EH (cell line): Measurements from ENCODE around the gene EBPL.
"Not testable (repeated sequence)": the region's sequence is repeated elsewhere in the genome, so short reads cannot be mapped to it uniquely, and the experiment has no call there.

Source experiments
- DNase-seq: peaks from one replicate; pipeline ENCODE4 v3.0.0-alpha.2; 2015; ENCODE audit warnings: low read depth

EBPL gene

GRCh38 chr13:49635599-49636433, 55.5 kb downstream of the EBPL start:
- DNase-seq = peak; percentile 54

- DNase-seq = no peak
Observed at GRCh38 chr13:49633710-49634109, 57.6 kb downstream of the EBPL start.

- no peak for DNase-seq
Observed at GRCh38 chr13:49632156-49632555, 59.1 kb downstream of the EBPL start.

- DNase-seq = no peak
Observed at GRCh38 chr13:49630580-49630979, 60.7 kb downstream of the EBPL start.

GRCh38 chr13:49629947-49630346, 61.3 kb downstream of the EBPL start:
- no peak for DNase-seq

GRCh38 chr13:49629196-49629938, 61.9 kb downstream of the EBPL start:
- no peak for DNase-seq

- DNase-seq = no peak
Observed at GRCh38 chr13:49627831-49628652, 63.2 kb downstream of the EBPL start, which contains the start of gene ARL11. Gene ARL11, plus strand, starts transcription at chr13:49628507. Its CDS starts 1,941 bp downstream, at chr13:49630448.

- no peak for DNase-seq
Observed at GRCh38 chr13:49625392-49626079, 65.8 kb downstream of the EBPL start.

GRCh38 chr13:49624229-49624628, 67.1 kb downstream of the EBPL start:
- DNase-seq = no peak

- no peak for DNase-seq
Observed at GRCh38 chr13:49622174-49622946, 68.9 kb downstream of the EBPL start.

GRCh38 chr13:49620170-49620621, 71.1 kb downstream of the EBPL start:
- DNase-seq = peak; percentile 25

- no peak for DNase-seq
Observed at GRCh38 chr13:49616676-49617065, 74.6 kb downstream of the EBPL start.

GRCh38 chr13:49615836-49616675, 75.2 kb downstream of the EBPL start:
- no peak for DNase-seq

- not testable (repeated sequence) for DNase-seq
Observed at GRCh38 chr13:49612042-49612441, 79.2 kb downstream of the EBPL start.
